Cortex of kidney (tissue), 1 donor: ENCODE data around the gene OR52A5.
"Not testable (repeated sequence)": the region's sequence is repeated elsewhere in the genome, so short reads cannot be mapped to it uniquely, and the experiment has no call there.

Experiments
- DNase-seq: peaks from one replicate; lab custom pipeline; 2025; lab: John Stamatoyannopoulos, UW

Gene OR52A5

GRCh38 chr11:5137996-5138395 lies at the start of gene OR52A5:
Gene OR52A5, minus strand, starts transcription at chr11:5138356. Its CDS starts 5,714 bp downstream, at chr11:5132642.
- no peak for DNase-seq

GRCh38 chr11:5178046-5178837 lies 40.1 kb upstream of the OR52A5 start:
- no peak for DNase-seq

- no peak for DNase-seq
Observed at GRCh38 chr11:5174934-5175333, 36.8 kb upstream of the OR52A5 start.

- DNase-seq = no peak
Observed at GRCh38 chr11:5171856-5172255, 33.7 kb upstream of the OR52A5 start.

- DNase-seq = not testable (repeated sequence)
Observed at GRCh38 chr11:5165898-5166297, 27.7 kb upstream of the OR52A5 start.

GRCh38 chr11:5164807-5165206 lies 26.7 kb upstream of the OR52A5 start:
- not testable (repeated sequence) for DNase-seq

- DNase-seq = not testable (repeated sequence)
Observed at GRCh38 chr11:5161045-5161444, 22.9 kb upstream of the OR52A5 start.

- DNase-seq = not testable (repeated sequence)
Observed at GRCh38 chr11:5160217-5160616, 22.1 kb upstream of the OR52A5 start.

- no peak for DNase-seq
Observed at GRCh38 chr11:5159806-5160205, 21.6 kb upstream of the OR52A5 start.

- no peak for DNase-seq
Observed at GRCh38 chr11:5154657-5155056, 16.5 kb upstream of the OR52A5 start, which contains the start of gene OR52A1. Gene OR52A1, minus strand, starts transcription at chr11:5154757. Its CDS starts 2,388 bp downstream, at chr11:5152369.

- DNase-seq = no peak
Observed at GRCh38 chr11:5153574-5154431, 15.6 kb upstream of the OR52A5 start.

- DNase-seq = no peak
Observed at GRCh38 chr11:5151713-5152153, 13.6 kb upstream of the OR52A5 start.

- DNase-seq = not testable (repeated sequence)
Observed at GRCh38 chr11:5144206-5144605, 6.0 kb upstream of the OR52A5 start.

- DNase-seq = no peak
Observed at GRCh38 chr11:5137014-5137413, 1.1 kb downstream of the OR52A5 start.

GRCh38 chr11:5136261-5136660 lies 1.9 kb downstream of the OR52A5 start:
- DNase-seq = no peak

- no peak for DNase-seq
Observed at GRCh38 chr11:5131584-5132335, 6.4 kb downstream of the OR52A5 start.

GRCh38 chr11:5129457-5129877 lies 8.7 kb downstream of the OR52A5 start:
- DNase-seq = no peak

- no peak for DNase-seq
Observed at GRCh38 chr11:5124891-5125620, 13.1 kb downstream of the OR52A5 start.

- DNase-seq = no peak
Observed at GRCh38 chr11:5123802-5124521, 14.2 kb downstream of the OR52A5 start.

GRCh38 chr11:5118893-5119292 lies 19.3 kb downstream of the OR52A5 start:
- DNase-seq = no peak

- DNase-seq = no peak
Observed at GRCh38 chr11:5117588-5117987, 20.6 kb downstream of the OR52A5 start.
